Neural progenitor cell (in vitro differentiated cells): ENCODE results near the gene PPM1F. TPM values are rescaled to one million over a fixed set of nuclear protein-coding genes. Genes with fewer than 3 reads are reported as not detected.

ENCODE experiments used
- DNase-seq: peaks from one replicate; pipeline ENCODE4 v3.0.0-alpha.2; 2016; ENCODE audit warnings: low spot score
- H2AFZ ChIP-seq: fragments of 200-600 bp; sonication (generic); replicated peaks from 2 replicates; pipeline ENCODE4 v1.6.1; 2016; ENCODE audit warnings: antibody characterized with exemption
- H3F3A ChIP-seq: fragments of 200-600 bp; sonication (generic); 2 replicates; pipeline ENCODE4 v1.6.1; 2016; ENCODE audit warnings: antibody characterized with exemption, low read depth
- H3K27ac ChIP-seq: fragments of 200-600 bp; sonication (generic); 2 replicates; pipeline ENCODE4 v1.5.1; 2016; ENCODE audit warnings: mild to moderate bottlenecking
- H3K27me3 ChIP-seq: fragments of 200-600 bp; sonication (generic); 2 replicates; pipeline ENCODE4 v1.6.1; 2016; ENCODE audit warnings: mild to moderate bottlenecking, moderate library complexity
- H3K36me3 ChIP-seq: fragments of 200-600 bp; sonication (generic); 2 replicates; pipeline ENCODE4 v1.5.1; 2016
- H3K4me1 ChIP-seq: fragments of 200-600 bp; sonication (generic); 2 replicates; pipeline ENCODE4 v1.6.1; 2016; ENCODE audit warnings: mixed run types
- H3K4me2 ChIP-seq: fragments of 200-600 bp; sonication (generic); 2 replicates; pipeline ENCODE4 v1.6.1; 2016
- H3K4me3 ChIP-seq: fragments of 200-600 bp; sonication (generic); 2 replicates; pipeline ENCODE4 v1.5.1; 2016
- H3K79me2 ChIP-seq: fragments of 200-600 bp; sonication (generic); 2 replicates; pipeline ENCODE4 v1.6.1; 2016; ENCODE audit warnings: low read depth
- H3K9ac ChIP-seq: fragments of 200-600 bp; sonication (generic); 2 replicates; pipeline ENCODE4 v1.6.1; 2016
- H3K9me3 ChIP-seq: fragments of 200-600 bp; sonication (generic); 2 replicates; pipeline ENCODE4 v1.5.1; 2016; ENCODE audit warnings: low read depth
- H4K20me1 ChIP-seq: fragments of 200-600 bp; sonication (generic); 2 replicates; pipeline ENCODE4 v1.6.1; 2016; ENCODE audit warnings: low read depth
- H3K27ac Mint-ChIP-seq: 3 replicates; pipeline ENCODE4 v1.8.0; 2021; ENCODE audit warnings: mixed read lengths
- H3K27me3 Mint-ChIP-seq: 2 replicates; pipeline ENCODE4 v1.8.0; 2022; ENCODE audit warnings: low read depth, mild to moderate bottlenecking, inconsistent platforms, moderate library complexity, mixed read lengths; ENCODE audit not compliant: insufficient read depth
- H3K36me3 Mint-ChIP-seq: 3 replicates; pipeline ENCODE4 v1.8.0; 2021; ENCODE audit warnings: mixed read lengths
- H3K4me1 Mint-ChIP-seq: 3 replicates; pipeline ENCODE4 v1.8.0; 2021; ENCODE audit warnings: mixed read lengths
- H3K4me3 Mint-ChIP-seq: 3 replicates; pipeline ENCODE4 v1.8.0; 2021; ENCODE audit warnings: mild to moderate bottlenecking, moderate library complexity, mixed read lengths
- H3K9me3 Mint-ChIP-seq: 3 replicates; pipeline ENCODE4 v1.8.0; 2020; ENCODE audit warnings: mixed read lengths
- EZH2 ChIP-seq: fragments of 200-600 bp; sonication (generic); IDR thresholded peaks from 2 replicates; pipeline ENCODE4 v1.6.1; 2017; ENCODE audit warnings: antibody characterized with exemption, mild to moderate bottlenecking, moderate library complexity
- EZH2phosphoT487 ChIP-seq: fragments of 200-600 bp; sonication (generic); IDR thresholded peaks from 2 replicates; pipeline ENCODE4 v1.6.1; 2017; ENCODE audit warnings: antibody characterized with exemption
- total RNA-seq: library from RNA; depleted of rRNA; stranded (reverse); fragments of >200 nt; gene quantifications from 2 replicates; pipeline ENCODE4 v1.2.3, GENCODE V29; 2015; ENCODE audit warnings: low replicate concordance
- TF ChIP-seq, protein P1 (sequence below): fragments of 200-600 bp; sonication (generic); IDR thresholded peaks from 2 replicates; pipeline ENCODE4 v1.5.1; 2017; ENCODE audit warnings: antibody characterized with exemption, mild to moderate bottlenecking

Gene PPM1F
- total RNA-seq, 1 donor from 2014 or later = 18.0 TPM

DNA sequence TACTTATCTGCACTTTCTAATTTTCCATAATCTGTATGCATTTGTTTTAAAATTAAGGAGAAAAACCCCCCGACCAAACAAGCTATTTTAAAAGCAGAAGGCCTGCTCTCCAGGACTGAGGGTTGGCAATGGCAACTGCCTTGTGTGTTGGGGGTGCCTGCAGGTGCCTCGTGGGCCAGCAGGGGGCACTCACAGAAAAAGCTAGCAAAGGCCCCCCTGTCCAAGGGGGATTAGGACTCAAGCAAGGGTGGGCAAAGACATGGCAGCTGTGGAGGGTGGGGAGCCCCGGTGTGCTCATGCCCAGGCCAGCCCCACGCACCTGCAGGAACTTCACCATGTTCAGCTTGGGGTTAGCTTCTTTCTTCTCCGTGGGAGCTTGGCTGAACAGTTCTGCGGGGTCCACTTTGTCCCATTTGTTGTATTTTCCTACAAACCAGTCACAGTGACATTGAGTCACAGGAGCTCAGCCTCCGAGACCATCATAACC lies 19.7 kb upstream of the PPM1F start:
- H4K20me1 ChIP-seq = peaks cover 23% of the 10 kb centered on the region
- no peaks in the 10 kb centered on the region for H3F3A ChIP-seq
- H3K36me3 Mint-ChIP-seq = peaks cover 16% of the 10 kb centered on the region
- no peak overlapping the region for H3K27ac Mint-ChIP-seq
- H3K9me3 ChIP-seq = no peaks in the 10 kb centered on the region
- no peaks in the 10 kb centered on the region for H3K36me3 ChIP-seq
- peaks cover 10% of the 10 kb centered on the region for H3K79me2 ChIP-seq
- H3K4me1 Mint-ChIP-seq = no peaks in the 10 kb centered on the region
- no peak overlapping the region for H3K4me2 ChIP-seq
- H3K4me3 Mint-ChIP-seq = no peak overlapping the region
- no peaks in the 10 kb centered on the region for H3K4me1 ChIP-seq
- H3K9ac ChIP-seq = no peak overlapping the region
- peak; percentile 66 for DNase-seq
- H3K4me3 ChIP-seq = no peak overlapping the region
- H3K27me3 ChIP-seq = no peaks in the 10 kb centered on the region
- no peak overlapping the region for H2AFZ ChIP-seq
- H3K9me3 Mint-ChIP-seq = no peaks in the 10 kb centered on the region
- H3K27ac ChIP-seq = no peak overlapping the region
- H3K27me3 Mint-ChIP-seq = peaks cover 8% of the 10 kb centered on the region
- TF ChIP-seq, protein P1, sequence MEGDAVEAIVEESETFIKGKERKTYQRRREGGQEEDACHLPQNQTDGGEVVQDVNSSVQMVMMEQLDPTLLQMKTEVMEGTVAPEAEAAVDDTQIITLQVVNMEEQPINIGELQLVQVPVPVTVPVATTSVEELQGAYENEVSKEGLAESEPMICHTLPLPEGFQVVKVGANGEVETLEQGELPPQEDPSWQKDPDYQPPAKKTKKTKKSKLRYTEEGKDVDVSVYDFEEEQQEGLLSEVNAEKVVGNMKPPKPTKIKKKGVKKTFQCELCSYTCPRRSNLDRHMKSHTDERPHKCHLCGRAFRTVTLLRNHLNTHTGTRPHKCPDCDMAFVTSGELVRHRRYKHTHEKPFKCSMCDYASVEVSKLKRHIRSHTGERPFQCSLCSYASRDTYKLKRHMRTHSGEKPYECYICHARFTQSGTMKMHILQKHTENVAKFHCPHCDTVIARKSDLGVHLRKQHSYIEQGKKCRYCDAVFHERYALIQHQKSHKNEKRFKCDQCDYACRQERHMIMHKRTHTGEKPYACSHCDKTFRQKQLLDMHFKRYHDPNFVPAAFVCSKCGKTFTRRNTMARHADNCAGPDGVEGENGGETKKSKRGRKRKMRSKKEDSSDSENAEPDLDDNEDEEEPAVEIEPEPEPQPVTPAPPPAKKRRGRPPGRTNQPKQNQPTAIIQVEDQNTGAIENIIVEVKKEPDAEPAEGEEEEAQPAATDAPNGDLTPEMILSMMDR = peak; percentile 89
- TF ChIP-seq EZH2phosphoT487 (no peak), EZH2 (no peak)

DNA sequence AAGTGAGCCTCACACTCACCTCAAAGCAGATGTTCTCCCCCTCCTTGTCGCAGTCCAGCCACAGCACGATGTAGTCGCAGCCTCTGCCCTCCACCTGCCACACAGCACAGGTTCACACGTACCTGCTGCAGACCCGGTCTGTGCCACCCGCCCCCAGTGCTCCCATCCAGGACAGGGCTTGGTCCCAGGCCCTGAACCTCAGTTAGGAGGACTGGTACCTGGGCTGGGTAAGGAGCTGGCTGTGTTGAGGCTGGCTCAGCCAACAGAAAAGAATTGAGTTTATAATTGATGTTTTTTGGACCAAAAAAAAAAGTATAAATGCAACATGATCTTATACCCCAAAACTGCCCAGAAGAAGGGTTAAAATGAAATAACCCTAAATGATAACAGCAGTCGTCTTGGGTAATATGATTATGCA lies 19.2 kb upstream of the PPM1F start:
- TF ChIP-seq EZH2 = no peak
- TF ChIP-seq, protein P1 = no peak
- TF ChIP-seq EZH2phosphoT487 = no peak
- H3K27me3 ChIP-seq = no peaks in the 10 kb centered on the region
- Mint-ChIP-seq H3K27ac (no peak overlapping the region), H3K4me1 (no peaks in the 10 kb centered on the region), H3K9me3 (no peaks in the 10 kb centered on the region), H3K27me3 (peaks cover 8% of the 10 kb centered on the region), H3K36me3 (peaks cover 20% of the 10 kb centered on the region), H3K4me3 (no peak overlapping the region)
- peaks cover 19% of the 10 kb centered on the region for H4K20me1 ChIP-seq
- H3K9ac ChIP-seq = no peak overlapping the region
- no peaks in the 10 kb centered on the region for H3K9me3 ChIP-seq
- H3K36me3 ChIP-seq = no peaks in the 10 kb centered on the region
- H3K4me3 ChIP-seq = no peak overlapping the region
- no peak overlapping the region for H3K4me2 ChIP-seq
- no peaks in the 10 kb centered on the region for H3F3A ChIP-seq
- no peak overlapping the region for H3K27ac ChIP-seq
- no peaks in the 10 kb centered on the region for H3K4me1 ChIP-seq
- no peak for DNase-seq
- peaks cover 7% of the 10 kb centered on the region for H3K79me2 ChIP-seq
- H2AFZ ChIP-seq = no peak overlapping the region

DNA sequence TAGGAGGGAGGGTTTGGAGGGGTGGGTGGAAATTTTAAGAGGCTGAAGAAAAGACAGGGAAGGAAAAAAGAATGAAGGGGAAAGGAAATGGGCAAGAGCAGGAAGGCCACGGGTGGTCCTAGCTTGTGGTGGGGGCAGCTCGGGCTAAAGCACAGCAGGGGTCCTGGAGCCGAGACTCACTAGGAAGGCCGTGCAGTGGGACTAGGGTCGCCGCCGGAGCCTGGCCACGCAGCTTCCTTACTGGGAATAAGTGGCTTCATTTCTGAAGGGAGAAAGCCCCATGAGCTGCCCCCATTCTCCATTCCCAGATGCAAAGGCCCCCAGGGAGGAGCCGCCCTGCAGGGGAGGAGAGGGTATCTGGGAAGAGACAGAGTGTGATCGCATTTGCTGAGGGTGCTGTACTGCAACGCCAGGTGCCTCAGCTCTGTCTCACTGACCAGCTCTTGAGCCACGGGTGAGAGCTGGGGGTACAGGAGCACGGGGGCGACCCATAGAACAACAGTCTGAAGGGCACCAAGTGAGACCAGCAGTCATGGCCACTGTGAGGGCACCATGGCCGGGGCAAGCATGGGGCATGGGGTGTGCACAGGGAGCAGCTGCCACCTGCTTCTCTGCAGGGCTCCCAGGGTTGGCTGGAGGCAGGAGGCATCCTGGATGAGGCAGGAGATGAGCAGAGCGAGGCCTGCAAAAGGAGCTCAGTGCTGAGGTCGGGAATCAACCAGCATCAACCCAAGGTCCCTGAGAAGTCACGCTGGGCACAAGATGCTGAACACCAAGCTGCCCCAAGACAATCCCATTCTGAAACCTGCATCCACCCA lies 18.4 kb upstream of the PPM1F start:
- no peak overlapping the region for H3K4me3 Mint-ChIP-seq
- no peak for DNase-seq
- Histone ChIP-seq H3K4me1 (no peaks in the 10 kb centered on the region), H2AFZ (no peak overlapping the region), H3K9me3 (no peaks in the 10 kb centered on the region), H3K79me2 (no peaks in the 10 kb centered on the region), H3K36me3 (no peaks in the 10 kb centered on the region), H3K4me2 (no peak overlapping the region), H3K27me3 (no peaks in the 10 kb centered on the region), H3K27ac (no peak overlapping the region), H3K4me3 (no peak overlapping the region), H3K9ac (no peak overlapping the region), H3F3A (no peaks in the 10 kb centered on the region), H4K20me1 (peaks cover 11% of the 10 kb centered on the region)
- no peaks in the 10 kb centered on the region for H3K9me3 Mint-ChIP-seq
- no peak for TF ChIP-seq EZH2phosphoT487
- TF ChIP-seq EZH2 = no peak
- TF ChIP-seq, protein P1 = no peak
- H3K27ac Mint-ChIP-seq = no peak overlapping the region
- H3K36me3 Mint-ChIP-seq = peaks cover 22% of the 10 kb centered on the region
- H3K27me3 Mint-ChIP-seq = peaks cover 8% of the 10 kb centered on the region
- H3K4me1 Mint-ChIP-seq = no peaks in the 10 kb centered on the region
